CD4-positive, alpha-beta T cell treated with Interleukin-15 for 1 hour (primary cell): ENCODE results near the gene KCNMA1.

Experiments used
- DNase-seq: peaks from one replicate; pipeline ENCODE4 v3.0.0-alpha.2; 2020

The KCNMA1 gene

GRCh38 chr10:77226853-77227565 lies 410.6 kb downstream of the KCNMA1 start:
- no peak for DNase-seq

DNA sequence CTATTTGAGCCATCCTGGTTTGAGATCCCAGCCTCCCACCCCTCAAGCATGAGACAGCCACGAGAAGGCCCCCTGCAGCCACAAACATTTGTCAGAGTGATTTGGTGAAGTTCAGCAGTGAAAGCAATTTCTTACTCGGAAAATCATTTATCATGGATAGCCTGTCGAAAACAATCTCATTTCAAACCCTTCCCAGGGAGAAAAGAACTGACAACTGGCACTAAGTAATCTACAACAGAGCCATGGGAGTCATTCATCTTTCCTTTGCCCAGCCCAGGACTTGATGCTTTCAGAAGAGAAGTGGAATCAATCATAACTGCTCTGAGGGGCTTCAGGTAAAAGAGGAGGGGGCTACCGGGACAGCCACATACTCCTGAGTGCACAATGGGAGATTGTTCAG lies 411.2 kb downstream of the KCNMA1 start:
- no peak for DNase-seq

- DNase-seq: no peak
These were observed 411.6 kb downstream of the KCNMA1 start for GRCh38 chr10:77226020-77226419.

GRCh38 chr10:77223526-77224460 lies 413.8 kb downstream of the KCNMA1 start:
- DNase-seq: no peak

DNA sequence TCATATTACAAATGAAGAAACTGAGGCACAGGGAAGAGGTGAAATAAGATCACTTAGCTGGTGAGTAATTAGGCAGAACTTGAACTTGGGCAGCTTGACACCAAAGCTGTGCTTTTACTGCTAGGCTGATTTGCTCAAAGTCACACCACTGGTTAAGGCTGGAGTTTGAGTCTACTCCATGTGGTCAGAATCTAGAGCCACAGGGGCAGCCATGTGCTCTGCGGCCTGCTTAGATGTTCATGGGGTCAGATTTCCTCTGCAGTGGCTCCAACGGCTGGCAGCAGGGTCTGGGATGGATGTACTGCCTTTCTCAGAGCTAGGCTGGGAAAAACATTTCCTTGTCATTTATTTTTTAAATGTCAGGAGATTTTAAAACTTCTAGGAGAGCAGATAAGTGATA lies 417.5 kb downstream of the KCNMA1 start:
- no peak for DNase-seq

- no peak for DNase-seq
These were observed 418.6 kb downstream of the KCNMA1 start for GRCh38 chr10:77219046-77219445.

DNA sequence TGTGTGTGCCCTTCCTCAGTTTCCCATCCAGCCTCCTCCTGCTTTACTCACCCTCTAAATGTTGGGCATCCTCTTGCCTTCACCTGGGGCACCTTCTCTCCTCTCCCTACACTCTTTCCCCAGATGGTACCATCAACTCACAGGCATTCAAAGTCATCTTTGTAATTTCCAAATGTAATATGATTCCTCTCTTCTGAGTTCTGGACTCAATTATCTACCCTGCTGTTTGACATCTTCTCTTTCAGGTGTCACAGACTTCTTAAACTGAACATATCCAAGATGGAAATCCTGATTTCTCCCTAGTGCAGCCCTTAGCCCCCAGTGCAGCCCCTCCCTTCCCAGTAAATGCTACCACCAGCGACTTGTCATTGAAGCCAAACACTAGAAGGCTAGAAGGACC lies 422.8 kb downstream of the KCNMA1 start:
- DNase-seq: no peak

DNA sequence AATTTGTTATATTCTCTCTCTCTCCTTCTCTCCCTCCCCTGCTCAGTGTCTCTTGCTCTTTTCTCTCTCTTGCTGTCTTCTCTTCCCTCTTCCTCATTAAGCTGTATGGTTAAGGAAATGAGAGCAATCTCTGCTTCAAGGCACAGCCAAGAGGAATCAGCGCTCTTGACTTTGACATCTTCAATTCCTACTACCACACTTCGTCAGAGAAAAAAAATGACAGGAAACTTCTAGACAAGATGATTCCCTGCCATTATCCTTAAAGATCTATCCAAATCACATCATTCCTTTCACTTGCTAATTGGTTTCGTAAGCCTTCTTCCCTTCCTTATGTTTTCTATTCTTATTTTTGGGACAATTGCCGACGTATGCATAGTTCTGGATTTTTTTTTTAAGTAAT lies 425.0 kb downstream of the KCNMA1 start:
- DNase-seq: no peak

- no peak for DNase-seq
These were observed 427.0 kb downstream of the KCNMA1 start for GRCh38 chr10:77210645-77211044.

GRCh38 chr10:77208684-77209256 lies 428.8 kb downstream of the KCNMA1 start:
- no peak for DNase-seq

- DNase-seq: no peak
These were observed 429.8 kb downstream of the KCNMA1 start for GRCh38 chr10:77207828-77208185.

DNA sequence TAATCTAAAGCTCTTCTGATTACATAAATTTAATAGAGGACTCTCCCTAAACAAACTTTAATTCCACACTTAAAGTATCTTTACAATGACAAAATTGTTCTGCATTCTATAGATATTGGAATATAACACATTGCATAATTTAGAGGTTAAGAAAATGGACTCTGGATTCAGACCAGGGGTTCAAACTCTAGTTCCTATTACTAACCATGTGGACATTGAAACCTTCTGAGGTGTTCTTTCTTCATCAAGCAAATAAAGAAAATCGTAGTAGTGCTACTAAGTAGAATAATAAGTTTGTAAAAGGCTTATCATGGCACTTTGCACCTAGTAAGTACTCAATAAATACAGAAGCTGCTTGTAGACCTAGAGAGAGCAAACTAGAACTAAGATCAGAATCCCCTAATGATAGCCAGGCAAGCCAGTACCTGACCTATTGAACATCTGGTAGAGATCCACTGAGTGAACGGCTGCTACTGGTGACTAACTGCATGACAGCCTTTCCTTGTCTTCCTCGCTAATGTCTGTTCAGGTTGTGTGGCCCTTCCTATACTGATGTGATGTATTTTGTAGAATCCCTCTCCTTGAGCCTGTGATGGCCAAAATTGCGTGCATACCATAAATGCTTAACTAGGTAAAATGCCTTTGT lies 430.3 kb downstream of the KCNMA1 start:
- DNase-seq: no peak

- no peak for DNase-seq
These were observed 432.5 kb downstream of the KCNMA1 start for GRCh38 chr10:77205135-77205534.

GRCh38 chr10:77204171-77204570 lies 433.4 kb downstream of the KCNMA1 start:
- DNase-seq: no peak

DNA sequence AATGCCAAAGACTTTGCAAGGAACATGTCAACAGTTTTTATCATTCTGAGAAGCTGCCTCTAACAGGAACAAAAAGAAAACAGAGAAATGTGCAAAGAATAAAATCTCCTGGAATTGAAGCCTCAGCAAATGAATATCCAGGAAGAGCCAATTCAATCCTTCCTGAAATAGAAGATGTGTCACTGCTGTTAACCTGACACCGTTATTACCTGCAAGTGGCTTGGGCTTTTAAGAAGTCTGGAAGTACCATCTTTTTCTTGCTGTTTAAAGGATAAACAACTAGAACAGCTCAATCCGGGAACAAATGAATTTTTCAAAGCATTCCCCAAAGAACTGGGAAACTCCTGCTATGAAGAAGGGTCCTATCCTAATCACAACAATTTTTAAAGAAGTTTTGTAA lies 434.8 kb downstream of the KCNMA1 start:
- no peak for DNase-seq

DNA sequence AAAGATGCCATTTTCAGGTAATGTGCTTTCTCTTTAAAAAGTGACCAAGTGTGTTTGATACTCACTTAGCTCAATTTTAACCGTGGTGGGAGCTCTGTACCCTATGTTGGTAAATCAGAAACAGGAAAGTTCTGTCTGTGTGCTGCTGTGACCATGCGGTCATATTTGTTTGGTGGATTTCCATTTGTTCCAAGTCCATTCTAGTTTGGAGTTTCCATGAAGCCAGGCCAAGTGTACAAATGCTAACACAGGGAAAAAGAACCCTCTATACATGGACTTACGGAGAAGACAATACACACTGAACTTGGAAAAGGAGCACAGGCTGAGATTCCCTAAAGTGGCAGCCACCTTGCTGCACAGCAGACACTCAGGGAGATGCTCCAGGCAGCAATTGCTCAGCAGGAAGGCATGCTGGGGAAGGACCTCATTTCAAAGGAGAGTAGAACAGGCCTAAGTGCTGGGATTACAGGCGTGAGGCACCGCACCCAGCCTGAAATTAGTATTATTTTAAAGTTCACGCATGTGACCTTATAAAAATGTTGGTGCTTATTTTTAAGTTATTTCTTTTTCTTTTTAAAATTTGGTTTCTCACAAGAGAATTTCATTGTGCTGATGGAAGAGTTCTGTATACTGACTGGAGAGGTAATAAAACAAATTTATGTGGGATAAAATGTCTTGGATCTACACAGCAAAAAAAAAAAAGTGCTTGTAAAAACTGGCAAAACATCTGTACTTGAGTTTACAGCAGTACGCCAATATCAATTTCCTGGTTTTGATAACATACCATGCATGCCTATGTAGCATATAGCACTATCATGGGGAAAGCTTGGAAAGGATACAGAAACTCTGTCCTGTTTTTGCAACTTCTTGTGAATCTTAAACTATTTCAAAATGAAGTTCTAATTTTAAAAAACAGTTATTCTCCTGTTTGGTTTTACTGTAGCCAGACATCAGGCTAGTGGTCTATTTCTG lies 436.2 kb downstream of the KCNMA1 start:
- DNase-seq: no peak

- no peak for DNase-seq
These were observed 440.1 kb downstream of the KCNMA1 start for GRCh38 chr10:77197544-77197943.

- DNase-seq: no peak
These were observed 441.0 kb downstream of the KCNMA1 start for GRCh38 chr10:77196614-77197013.

- DNase-seq: no peak
These were observed 442.5 kb downstream of the KCNMA1 start for GRCh38 chr10:77195101-77195500.

DNA sequence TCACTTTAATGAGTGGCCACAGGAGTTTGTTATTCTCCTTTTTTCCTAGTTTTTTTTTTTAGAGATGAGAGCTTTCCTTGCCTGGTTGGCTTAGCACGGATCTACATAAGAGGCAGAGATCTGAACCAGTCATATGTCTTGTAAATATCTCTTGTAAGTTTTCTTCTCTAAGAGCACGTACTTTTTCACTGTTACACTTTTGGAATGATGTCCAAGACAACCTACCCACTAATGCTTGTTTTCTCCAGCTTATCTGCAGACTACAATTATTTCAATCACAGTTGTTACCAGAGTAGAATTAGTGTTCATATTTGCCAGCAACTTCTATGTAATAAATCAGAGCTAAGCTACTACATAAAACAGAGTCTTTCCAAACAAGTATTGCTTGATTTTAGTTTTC lies 444.6 kb downstream of the KCNMA1 start:
- no peak for DNase-seq

DNA sequence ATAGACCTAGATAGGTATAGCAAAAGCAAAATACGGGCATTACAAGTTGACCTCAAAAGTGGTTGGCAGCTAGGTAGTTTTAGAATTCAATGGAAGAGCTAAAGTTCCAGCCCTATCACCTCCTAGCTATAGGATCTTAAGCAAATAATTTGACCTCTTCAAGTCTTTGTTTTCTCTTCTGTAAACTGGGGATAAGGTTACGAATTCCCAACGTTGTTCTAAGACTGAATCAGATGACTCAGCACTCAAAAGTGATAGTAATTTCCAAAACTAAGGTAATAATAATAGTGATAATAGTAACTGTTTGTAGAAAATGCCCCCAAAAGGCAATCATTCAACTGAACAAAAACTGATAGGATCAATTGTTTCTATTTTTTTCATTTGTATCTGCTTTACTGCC lies 445.2 kb downstream of the KCNMA1 start:
- DNase-seq: no peak
